GM19397 (cell line): Measurements from ENCODE around the gene ZFX.
A peak's percentile ranks its signal among the peaks of the same experiment; 100 is the strongest.

Experiments
- ATAC-seq: cut with Tn5 transposase; IDR thresholded peaks from one replicate; pipeline ENCODE4 v1.9.1; 2021; ENCODE audit warnings: mild to moderate bottlenecking, moderate library complexity; ENCODE audit not compliant: unreplicated experiment

ZFX gene

GRCh38 chrX:24232796-24233195, 83.3 kb downstream of the ZFX start:
- ATAC-seq, result no peak

- ATAC-seq, result no peak
Measured at GRCh38 chrX:24235084-24235710, 85.7 kb downstream of the ZFX start.

GRCh38 chrX:24241822-24242648, 92.5 kb downstream of the ZFX start:
- peak; percentile 18 for ATAC-seq

GRCh38 chrX:24242649-24243175, 93.2 kb downstream of the ZFX start:
- peak; percentile 83 for ATAC-seq

GRCh38 chrX:24243188-24243587, 93.7 kb downstream of the ZFX start:
- peak; percentile 41 for ATAC-seq

GRCh38 chrX:24243692-24244091, 94.2 kb downstream of the ZFX start:
- no peak for ATAC-seq

GRCh38 chrX:24245202-24245601, 95.7 kb downstream of the ZFX start:
- ATAC-seq, result no peak

GRCh38 chrX:24248042-24248441, 98.5 kb downstream of the ZFX start:
- no peak for ATAC-seq

GRCh38 chrX:24253030-24253429, 103.5 kb downstream of the ZFX start:
- ATAC-seq, result no peak

GRCh38 chrX:24253469-24253868, 103.9 kb downstream of the ZFX start:
- ATAC-seq, result peak; percentile 88

GRCh38 chrX:24257011-24257410, 107.5 kb downstream of the ZFX start:
- ATAC-seq, result no peak

GRCh38 chrX:24259544-24260240, 110.2 kb downstream of the ZFX start:
- ATAC-seq, result no peak

GRCh38 chrX:24260842-24261550, 111.5 kb downstream of the ZFX start:
- no peak for ATAC-seq

GRCh38 chrX:24262309-24262708, 112.8 kb downstream of the ZFX start:
- no peak for ATAC-seq

- no peak for ATAC-seq
Measured at GRCh38 chrX:24264383-24264782, 114.9 kb downstream of the ZFX start.
